GM18505 (cell line): ENCODE data around the gene VOPP1.
A peak's percentile ranks its signal among the peaks of the same experiment; 100 is the strongest.

ENCODE experiments used
- ATAC-seq: cut with Tn5 transposase; IDR thresholded peaks from one replicate; pipeline ENCODE4 v1.9.1; 2021; ENCODE audit not compliant: unreplicated experiment
- POLR2A ChIP-seq: IDR thresholded peaks from 4 replicates; pipeline ENCODE4 v1.6.1; 2011; ENCODE audit warnings: borderline replicate concordance; ENCODE audit not compliant: insufficient read depth, insufficient read length; ENCODE audit errors: extremely low read depth

VOPP1 gene

GRCh38 chr7:55539380-55539779 lies 32.9 kb downstream of the VOPP1 start:
- ATAC-seq = no peak
- no peak for TF ChIP-seq POLR2A

- no peak for TF ChIP-seq POLR2A
- ATAC-seq = no peak
Observed at GRCh38 chr7:55538538-55538937, 33.8 kb downstream of the VOPP1 start.

DNA sequence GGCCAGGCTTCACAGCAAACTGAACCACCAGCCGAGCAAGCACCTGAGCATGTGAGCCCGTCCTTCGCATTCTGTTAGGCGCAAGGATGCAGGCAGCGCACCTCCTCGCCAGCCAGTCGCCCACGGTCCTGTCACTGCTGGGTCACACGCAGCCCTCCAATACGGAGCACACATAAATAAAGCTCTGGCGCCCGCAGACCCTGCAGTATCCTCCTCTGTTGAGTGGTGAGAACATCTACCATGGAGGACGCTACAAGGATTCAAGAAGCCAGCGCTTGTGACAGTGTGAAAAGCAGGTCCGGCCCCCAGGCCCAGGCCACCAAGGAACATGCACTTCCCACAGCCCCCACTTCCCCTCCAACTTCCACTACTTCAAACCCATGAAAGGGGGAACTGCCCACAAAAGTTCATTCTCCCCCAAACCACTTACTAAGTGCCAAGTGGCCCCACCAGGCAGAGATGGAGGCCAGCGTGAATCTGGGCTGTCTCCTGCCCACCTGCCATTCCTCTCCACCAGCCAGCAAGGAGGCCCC lies 34.8 kb downstream of the VOPP1 start:
- ATAC-seq = no peak
- TF ChIP-seq POLR2A = peak; percentile 36

- peak; percentile 68 for TF ChIP-seq POLR2A
- no peak for ATAC-seq
Observed at GRCh38 chr7:55536619-55537457, 35.5 kb downstream of the VOPP1 start.

GRCh38 chr7:55535617-55536016 lies 36.7 kb downstream of the VOPP1 start:
- ATAC-seq = no peak
- no peak for TF ChIP-seq POLR2A

DNA sequence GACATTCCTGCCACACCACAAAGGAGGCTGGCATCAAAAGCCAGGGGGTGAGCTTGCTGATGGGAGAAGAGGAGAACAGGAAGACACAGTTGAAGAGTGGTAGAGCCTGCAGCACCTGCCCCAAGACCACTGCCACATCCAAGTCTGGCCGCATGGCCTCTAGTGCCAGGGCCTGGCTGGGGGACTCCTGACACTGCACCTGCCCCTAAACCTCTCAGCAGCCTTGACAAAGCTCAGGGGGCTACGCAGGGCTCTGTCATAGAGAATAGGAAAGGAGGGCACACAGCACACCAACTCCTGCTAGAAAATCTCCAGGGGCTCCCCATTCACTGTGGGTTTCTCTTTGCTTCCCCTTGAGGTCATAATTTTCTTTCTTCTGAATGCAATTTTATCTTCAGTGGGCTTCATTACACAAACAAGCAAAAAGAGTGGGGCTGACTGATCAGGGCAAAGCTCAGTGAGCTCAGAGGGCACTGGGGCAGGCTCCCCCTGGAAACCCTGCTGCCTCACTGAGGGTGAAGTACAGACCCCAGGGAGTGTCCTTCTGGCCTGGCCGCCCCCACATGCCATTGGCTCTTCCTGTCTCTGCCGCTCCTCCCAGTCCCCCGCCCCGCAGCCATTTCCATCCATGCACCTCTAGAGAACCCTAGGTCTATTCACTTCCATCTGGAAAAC lies 37.2 kb downstream of the VOPP1 start:
- TF ChIP-seq POLR2A = peak; percentile 84
- ATAC-seq = no peak

DNA sequence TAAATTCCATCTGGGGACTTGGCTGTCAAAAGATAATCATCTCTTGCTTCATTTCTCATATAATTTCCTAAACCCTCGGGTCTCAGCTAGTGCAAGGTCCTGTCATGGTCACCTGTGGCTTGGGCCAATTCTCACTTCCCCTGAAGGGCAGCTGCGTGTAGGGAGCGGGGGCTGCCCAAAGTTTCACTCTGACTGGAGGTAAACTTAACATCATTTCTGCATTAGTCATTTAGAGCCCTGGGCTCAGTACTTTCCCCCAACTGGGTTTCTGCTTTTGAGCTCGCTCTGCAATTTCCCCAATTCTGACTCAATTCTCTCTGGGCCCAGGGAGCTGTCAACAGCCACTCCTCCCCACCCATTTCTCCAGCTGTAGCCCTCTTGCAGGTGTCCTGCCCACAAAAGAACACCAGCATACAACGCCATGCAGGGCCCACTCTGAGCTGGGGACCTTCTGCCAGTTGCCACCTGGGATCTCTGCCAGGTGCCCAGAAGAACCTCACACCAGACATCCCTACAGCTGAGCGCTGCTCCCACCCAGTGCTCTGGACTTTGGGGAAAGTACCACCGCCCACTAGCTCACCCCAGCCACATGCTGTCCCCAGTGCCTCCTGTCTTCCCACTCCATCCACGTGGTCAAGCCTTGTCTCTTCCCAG lies 37.9 kb downstream of the VOPP1 start:
- peak; percentile 71 for ATAC-seq
- TF ChIP-seq POLR2A = peak; percentile 66

DNA sequence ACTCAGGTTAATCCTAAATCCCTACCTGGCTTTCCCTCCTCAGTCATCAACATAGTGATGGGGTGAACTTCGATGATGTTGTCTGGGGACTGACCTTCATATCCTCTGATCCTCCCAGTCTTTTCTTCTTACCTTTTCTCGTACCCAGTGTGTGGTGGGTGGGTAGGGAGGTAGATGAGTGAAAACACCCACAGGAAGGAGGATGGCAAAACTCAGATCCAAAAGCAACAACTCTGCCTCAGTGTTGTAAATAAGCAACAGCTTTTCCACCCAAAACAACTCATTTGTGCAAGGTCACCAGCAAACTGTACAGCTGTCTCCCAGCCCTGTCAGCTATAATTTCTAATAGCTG lies 38.6 kb downstream of the VOPP1 start:
- no peak for TF ChIP-seq POLR2A
- no peak for ATAC-seq

GRCh38 chr7:55533050-55533728 lies 39.1 kb downstream of the VOPP1 start:
- TF ChIP-seq POLR2A = peak; percentile 64
- peak; percentile 57 for ATAC-seq

GRCh38 chr7:55532150-55532917 lies 40.0 kb downstream of the VOPP1 start:
- TF ChIP-seq POLR2A = peak; percentile 29
- ATAC-seq = no peak

GRCh38 chr7:55531536-55531935 lies 40.8 kb downstream of the VOPP1 start:
- no peak for TF ChIP-seq POLR2A
- ATAC-seq = no peak

GRCh38 chr7:55527307-55527706 lies 45.0 kb downstream of the VOPP1 start:
- no peak for ATAC-seq

More at GRCh38 chr7:55527307-55527706, 45.0 kb downstream of the VOPP1 start:
- TF ChIP-seq POLR2A = no peak
